ENCODE measurements around the gene BTBD2. TPM values are rescaled to one million over a fixed set of nuclear protein-coding genes. Genes with fewer than 3 reads are reported as not detected.
A peak's percentile ranks its signal among the peaks of the same experiment; 100 is the strongest.

BTBD2 gene
- total RNA-seq, 1 donor from 2014 or later: 48.8 TPM

- Histone ChIP-seq H3K27me3 (no peaks in the 10 kb centered on the region), H3K79me2 (ENCODE audit: low read depth) (peaks cover 16% of the 10 kb centered on the region), H3F3A (ENCODE audit: low read depth) (peaks cover 44% of the 10 kb centered on the region), H3K4me2 (no peak overlapping the region), H4K20me1 (ENCODE audit: low read depth) (peaks cover 15% of the 10 kb centered on the region), H3K4me1 (peaks cover 22% of the 10 kb centered on the region), H3K36me3 (no peaks in the 10 kb centered on the region), H2AFZ (replicated peaks) (no peak overlapping the region), H3K9ac (no peak overlapping the region), H3K27ac (no peak overlapping the region), H3K9me3 (ENCODE audit: low read depth) (no peaks in the 10 kb centered on the region), H3K4me3 (no peak overlapping the region)
- Mint-ChIP-seq H3K27ac (no peak overlapping the region), H3K27me3 (ENCODE audit: insufficient read depth, low read depth) (no peaks in the 10 kb centered on the region), H3K36me3 (peaks cover 8% of the 10 kb centered on the region), H3K4me3 (peak overlapping the region; percentile 52), H3K4me1 (peaks cover 14% of the 10 kb centered on the region), H3K9me3 (peaks cover 2% of the 10 kb centered on the region)
- no peak for TF ChIP-seq EZH2phosphoT487 (IDR thresholded peaks at IDR 0.05)
- TF ChIP-seq CTCF (IDR thresholded peaks at IDR 0.05): no peak
- TF ChIP-seq EZH2 (IDR thresholded peaks at IDR 0.05): no peak
- no peak for DNase-seq (ENCODE audit: low spot score)
These were observed 23.8 kb upstream of the BTBD2 start for GRCh38 chr19:2039089-2039958.

- no peak overlapping the region for H3K27ac Mint-ChIP-seq
- H3K27me3 Mint-ChIP-seq (ENCODE audit: insufficient read depth, low read depth): no peaks in the 10 kb centered on the region
- H3K9ac ChIP-seq: no peak overlapping the region
- peaks cover 11% of the 10 kb centered on the region for H4K20me1 ChIP-seq (ENCODE audit: low read depth)
- no peak overlapping the region for H3K4me3 ChIP-seq
- peaks cover 39% of the 10 kb centered on the region for H3F3A ChIP-seq (ENCODE audit: low read depth)
- H3K4me2 ChIP-seq: no peak overlapping the region
- no peak for DNase-seq (ENCODE audit: low spot score)
- H3K4me3 Mint-ChIP-seq: no peak overlapping the region
- H3K27ac ChIP-seq: peak overlapping the region; percentile 6
- H3K27me3 ChIP-seq: no peaks in the 10 kb centered on the region
- no peaks in the 10 kb centered on the region for H3K36me3 ChIP-seq
- H3K4me1 ChIP-seq: peaks cover 22% of the 10 kb centered on the region
- H2AFZ ChIP-seq (replicated peaks): no peak overlapping the region
- no peaks in the 10 kb centered on the region for H3K9me3 ChIP-seq (ENCODE audit: low read depth)
- TF ChIP-seq EZH2phosphoT487 (IDR thresholded peaks at IDR 0.05): no peak
- TF ChIP-seq CTCF (IDR thresholded peaks at IDR 0.05): no peak
- TF ChIP-seq EZH2 (IDR thresholded peaks at IDR 0.05): no peak
- peaks cover 13% of the 10 kb centered on the region for H3K4me1 Mint-ChIP-seq
- H3K79me2 ChIP-seq (ENCODE audit: low read depth): peaks cover 16% of the 10 kb centered on the region
- peaks cover 2% of the 10 kb centered on the region for H3K9me3 Mint-ChIP-seq
- H3K36me3 Mint-ChIP-seq: peaks cover 8% of the 10 kb centered on the region
These were observed 23.0 kb upstream of the BTBD2 start for GRCh38 chr19:2038284-2039088.

- H4K20me1 ChIP-seq (ENCODE audit: low read depth): peaks cover 11% of the 10 kb centered on the region
- H3K36me3 ChIP-seq: no peaks in the 10 kb centered on the region
- no peak for DNase-seq (ENCODE audit: low spot score)
- no peaks in the 10 kb centered on the region for H3K9me3 ChIP-seq (ENCODE audit: low read depth)
- no peaks in the 10 kb centered on the region for H3K27me3 ChIP-seq
- peaks cover 22% of the 10 kb centered on the region for H3K4me1 ChIP-seq
- H3K9ac ChIP-seq: no peak overlapping the region
- TF ChIP-seq EZH2 (IDR thresholded peaks at IDR 0.05) (no peak), EZH2phosphoT487 (IDR thresholded peaks at IDR 0.05) (no peak), CTCF (IDR thresholded peaks at IDR 0.05) (no peak)
- no peak overlapping the region for H2AFZ ChIP-seq (replicated peaks)
- no peak overlapping the region for H3K4me3 Mint-ChIP-seq
- H3K79me2 ChIP-seq (ENCODE audit: low read depth): peaks cover 16% of the 10 kb centered on the region
- no peak overlapping the region for H3K4me2 ChIP-seq
- peak overlapping the region; percentile 37 for H3K27ac ChIP-seq
- peaks cover 2% of the 10 kb centered on the region for H3K9me3 Mint-ChIP-seq
- H3K36me3 Mint-ChIP-seq: peaks cover 8% of the 10 kb centered on the region
- no peak overlapping the region for H3K4me3 ChIP-seq
- H3K27me3 Mint-ChIP-seq (ENCODE audit: insufficient read depth, low read depth): no peaks in the 10 kb centered on the region
- H3K27ac Mint-ChIP-seq: no peak overlapping the region
- peaks cover 11% of the 10 kb centered on the region for H3K4me1 Mint-ChIP-seq
- H3F3A ChIP-seq (ENCODE audit: low read depth): peaks cover 33% of the 10 kb centered on the region
These were observed 22.2 kb upstream of the BTBD2 start for GRCh38 chr19:2037651-2038255.
